ENCODE results near the gene CSHL1.

The CSHL1 gene

DNA sequence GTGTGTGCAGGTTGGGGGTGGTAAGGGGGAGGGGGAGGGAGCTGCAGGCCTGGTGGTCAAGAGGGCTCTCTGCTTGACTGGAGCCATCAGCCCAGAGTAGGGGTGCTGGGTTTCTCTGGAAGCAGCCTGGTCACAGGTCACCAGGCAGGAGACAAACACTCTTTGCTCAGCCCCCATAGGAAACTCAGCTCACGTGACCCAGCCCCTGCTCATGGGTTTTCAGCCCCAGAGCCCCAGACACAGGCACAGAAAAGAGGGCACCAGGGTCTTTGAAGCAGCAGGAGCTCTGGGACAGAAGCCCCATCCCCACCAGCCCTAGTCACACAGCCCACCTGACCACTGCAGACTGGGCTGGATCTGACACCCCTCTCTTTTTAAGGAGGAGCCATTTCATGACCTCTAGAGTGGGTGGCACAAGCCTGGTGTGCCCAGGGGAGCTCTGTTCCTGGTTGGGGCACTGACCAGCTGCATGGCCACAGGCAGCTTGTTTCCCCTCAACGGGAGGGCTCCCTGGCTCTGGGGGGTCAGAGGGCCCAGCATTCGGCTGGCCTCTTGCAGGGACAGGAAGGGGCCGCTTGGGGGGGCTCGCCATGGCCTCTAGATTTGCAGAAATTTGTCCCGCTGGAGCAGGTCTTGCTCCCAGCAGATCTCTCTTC lies 34.9 kb upstream of the CSHL1 start:
- no peak for DNase-seq (ENCODE audit: low spot score)
- Mint-ChIP-seq H3K36me3 (ENCODE audit: low read depth) (no peaks in the 10 kb centered on the region), H3K27me3 (ENCODE audit: low read depth) (no peaks in the 10 kb centered on the region), H3K9me3 (no peaks in the 10 kb centered on the region), H3K4me1 (ENCODE audit: low read depth) (peaks cover 9% of the 10 kb centered on the region), H3K27ac (peak overlapping the region; percentile 36), H3K4me3 (no peak overlapping the region)

- Mint-ChIP-seq H3K4me3 (no peak overlapping the region), H3K9me3 (no peaks in the 10 kb centered on the region), H3K36me3 (ENCODE audit: low read depth) (no peaks in the 10 kb centered on the region), H3K4me1 (ENCODE audit: low read depth) (peaks cover 9% of the 10 kb centered on the region), H3K27me3 (ENCODE audit: low read depth) (no peaks in the 10 kb centered on the region), H3K27ac (no peak overlapping the region)
- no peak for DNase-seq (ENCODE audit: low spot score)
These were observed 33.9 kb upstream of the CSHL1 start for GRCh38 chr17:63944736-63945499.

- Mint-ChIP-seq H3K27me3 (ENCODE audit: low read depth) (no peaks in the 10 kb centered on the region), H3K36me3 (ENCODE audit: low read depth) (no peaks in the 10 kb centered on the region), H3K4me1 (ENCODE audit: low read depth) (peaks cover 14% of the 10 kb centered on the region), H3K9me3 (no peaks in the 10 kb centered on the region), H3K4me3 (no peak overlapping the region), H3K27ac (no peak overlapping the region)
- DNase-seq (ENCODE audit: low spot score): no peak
These were observed 32.7 kb upstream of the CSHL1 start for GRCh38 chr17:63943745-63944144.

DNA sequence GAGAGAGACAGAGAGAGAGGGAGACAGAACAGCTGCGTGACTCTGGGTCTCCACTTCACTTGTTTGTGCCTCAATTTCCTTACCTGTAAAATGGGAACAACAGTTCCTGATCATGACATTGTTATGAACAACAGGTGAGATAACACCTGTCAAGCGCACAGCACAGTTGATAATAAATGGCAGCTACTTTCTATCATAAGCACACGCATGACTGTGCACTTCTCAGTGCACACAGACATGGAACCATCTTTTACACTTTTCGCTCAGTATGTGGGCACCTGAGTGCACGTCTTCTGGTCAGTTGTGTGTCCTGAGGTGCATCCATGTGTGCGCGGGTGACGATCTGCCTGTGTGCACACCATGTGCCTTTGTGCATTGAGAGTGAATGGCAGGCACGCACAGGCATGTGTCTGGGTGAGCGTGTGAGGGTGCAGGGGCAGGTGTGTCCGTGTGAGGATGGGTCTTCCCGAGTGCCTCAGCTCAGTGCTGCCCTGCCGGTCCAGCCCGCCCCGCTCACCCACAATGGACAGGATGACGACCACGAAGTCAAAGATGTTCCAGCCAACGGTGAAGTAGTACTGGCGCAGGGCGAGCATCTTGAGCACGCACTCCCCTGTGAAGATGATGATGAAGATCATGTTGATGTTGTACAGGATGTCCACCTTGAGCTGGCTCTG lies 31.4 kb upstream of the CSHL1 start:
- Mint-ChIP-seq H3K36me3 (ENCODE audit: low read depth) (no peaks in the 10 kb centered on the region), H3K27ac (no peak overlapping the region), H3K4me3 (no peak overlapping the region), H3K9me3 (no peaks in the 10 kb centered on the region), H3K4me1 (ENCODE audit: low read depth) (peaks cover 18% of the 10 kb centered on the region), H3K27me3 (ENCODE audit: low read depth) (no peaks in the 10 kb centered on the region)
- no peak for DNase-seq (ENCODE audit: low spot score)

GRCh38 chr17:63941751-63942150 lies 30.7 kb upstream of the CSHL1 start:
- peaks cover 17% of the 10 kb centered on the region for H3K4me1 Mint-ChIP-seq (ENCODE audit: low read depth)
- H3K36me3 Mint-ChIP-seq (ENCODE audit: low read depth): no peaks in the 10 kb centered on the region

GRCh38 chr17:63941162-63941561 lies 30.1 kb upstream of the CSHL1 start:
- no peak for DNase-seq (ENCODE audit: low spot score)
- peaks cover under 1% of the 10 kb centered on the region for H3K27me3 Mint-ChIP-seq (ENCODE audit: low read depth)

More at GRCh38 chr17:63941751-63942150, 30.7 kb upstream of the CSHL1 start:
- no peaks in the 10 kb centered on the region for H3K27me3 Mint-ChIP-seq (ENCODE audit: low read depth)
- H3K4me3 Mint-ChIP-seq: no peak overlapping the region
- no peaks in the 10 kb centered on the region for H3K9me3 Mint-ChIP-seq
- no peak for DNase-seq (ENCODE audit: low spot score)
- H3K27ac Mint-ChIP-seq: no peak overlapping the region

GRCh38 chr17:63940584-63940983 lies 29.5 kb upstream of the CSHL1 start:
- Mint-ChIP-seq H3K4me1 (ENCODE audit: low read depth) (peaks cover 12% of the 10 kb centered on the region), H3K36me3 (ENCODE audit: low read depth) (no peaks in the 10 kb centered on the region), H3K9me3 (no peaks in the 10 kb centered on the region), H3K4me3 (no peak overlapping the region), H3K27me3 (ENCODE audit: low read depth) (peaks cover 4% of the 10 kb centered on the region), H3K27ac (no peak overlapping the region)
- DNase-seq (ENCODE audit: low spot score): no peak

More at GRCh38 chr17:63941162-63941561, 30.1 kb upstream of the CSHL1 start:
- H3K9me3 Mint-ChIP-seq: no peaks in the 10 kb centered on the region
- H3K27ac Mint-ChIP-seq: no peak overlapping the region
- H3K4me1 Mint-ChIP-seq (ENCODE audit: low read depth): peaks cover 12% of the 10 kb centered on the region
- no peaks in the 10 kb centered on the region for H3K36me3 Mint-ChIP-seq (ENCODE audit: low read depth)
- no peak overlapping the region for H3K4me3 Mint-ChIP-seq

DNA sequence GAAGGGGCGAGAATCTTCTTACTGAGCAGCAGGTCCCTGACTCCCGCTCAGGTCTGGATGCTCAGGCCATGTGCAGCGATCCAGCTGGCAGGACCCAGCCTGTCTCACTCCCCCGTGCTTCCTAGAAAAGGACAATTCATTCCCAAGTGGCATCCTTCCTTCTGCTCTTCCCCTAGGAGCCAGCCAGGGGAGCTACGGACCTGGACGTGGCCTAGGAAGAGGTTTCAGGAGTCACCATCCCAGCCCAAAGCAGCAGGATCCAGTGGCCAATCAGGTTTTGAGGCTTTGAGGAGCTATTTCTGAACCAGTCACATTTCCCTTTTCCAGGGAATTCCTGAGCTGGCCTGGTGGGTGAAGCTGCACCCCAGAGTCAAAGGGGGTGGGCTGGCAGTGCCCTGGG lies 28.8 kb upstream of the CSHL1 start:
- no peak overlapping the region for H3K27ac Mint-ChIP-seq
- H3K36me3 Mint-ChIP-seq (ENCODE audit: low read depth): no peaks in the 10 kb centered on the region
- H3K4me3 Mint-ChIP-seq: no peak overlapping the region
- peaks cover 6% of the 10 kb centered on the region for H3K27me3 Mint-ChIP-seq (ENCODE audit: low read depth)
- DNase-seq (ENCODE audit: low spot score): no peak
- no peaks in the 10 kb centered on the region for H3K9me3 Mint-ChIP-seq
- H3K4me1 Mint-ChIP-seq (ENCODE audit: low read depth): peaks cover 9% of the 10 kb centered on the region

- H3K36me3 Mint-ChIP-seq (ENCODE audit: low read depth): no peaks in the 10 kb centered on the region
- H3K4me3 Mint-ChIP-seq: no peak overlapping the region
- no peak for DNase-seq (ENCODE audit: low spot score)
- no peak overlapping the region for H3K27ac Mint-ChIP-seq
- H3K9me3 Mint-ChIP-seq: no peaks in the 10 kb centered on the region
- peaks cover 9% of the 10 kb centered on the region for H3K4me1 Mint-ChIP-seq (ENCODE audit: low read depth)
- H3K27me3 Mint-ChIP-seq (ENCODE audit: low read depth): peaks cover 6% of the 10 kb centered on the region
These were observed 28.3 kb upstream of the CSHL1 start for GRCh38 chr17:63939401-63939800.

DNA sequence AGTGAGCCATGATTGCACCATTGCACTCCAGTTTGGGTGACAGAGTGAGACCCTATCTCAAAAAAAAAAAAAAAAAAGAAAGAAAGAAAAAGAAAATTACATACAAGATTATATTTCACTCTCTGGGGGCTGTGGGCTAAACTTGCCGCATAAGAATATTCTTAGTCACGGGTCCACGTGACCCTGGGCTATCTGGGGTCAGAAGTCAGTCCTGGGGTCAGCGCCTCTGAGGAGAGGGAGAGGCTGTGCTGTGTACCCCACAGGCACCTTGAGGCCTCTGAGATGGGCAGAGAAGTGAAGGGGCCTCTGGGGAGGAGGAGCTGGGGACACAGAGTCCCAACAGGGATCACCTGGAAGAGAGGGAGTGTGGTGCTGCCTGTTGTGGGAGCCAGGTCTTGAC lies 26.9 kb upstream of the CSHL1 start:
- no peaks in the 10 kb centered on the region for H3K9me3 Mint-ChIP-seq
- no peak overlapping the region for H3K27ac Mint-ChIP-seq
- H3K27me3 Mint-ChIP-seq (ENCODE audit: low read depth): peaks cover 6% of the 10 kb centered on the region
- DNase-seq (ENCODE audit: low spot score): no peak
- no peaks in the 10 kb centered on the region for H3K36me3 Mint-ChIP-seq (ENCODE audit: low read depth)
- no peak overlapping the region for H3K4me3 Mint-ChIP-seq
- peaks cover 9% of the 10 kb centered on the region for H3K4me1 Mint-ChIP-seq (ENCODE audit: low read depth)

- Mint-ChIP-seq H3K9me3 (no peaks in the 10 kb centered on the region), H3K27ac (no peak overlapping the region), H3K36me3 (ENCODE audit: low read depth) (no peaks in the 10 kb centered on the region), H3K27me3 (ENCODE audit: low read depth) (peaks cover 6% of the 10 kb centered on the region), H3K4me1 (ENCODE audit: low read depth) (peaks cover 11% of the 10 kb centered on the region), H3K4me3 (no peak overlapping the region)
- no peak for DNase-seq (ENCODE audit: low spot score)
These were observed 26.3 kb upstream of the CSHL1 start for GRCh38 chr17:63937319-63937718.

DNA sequence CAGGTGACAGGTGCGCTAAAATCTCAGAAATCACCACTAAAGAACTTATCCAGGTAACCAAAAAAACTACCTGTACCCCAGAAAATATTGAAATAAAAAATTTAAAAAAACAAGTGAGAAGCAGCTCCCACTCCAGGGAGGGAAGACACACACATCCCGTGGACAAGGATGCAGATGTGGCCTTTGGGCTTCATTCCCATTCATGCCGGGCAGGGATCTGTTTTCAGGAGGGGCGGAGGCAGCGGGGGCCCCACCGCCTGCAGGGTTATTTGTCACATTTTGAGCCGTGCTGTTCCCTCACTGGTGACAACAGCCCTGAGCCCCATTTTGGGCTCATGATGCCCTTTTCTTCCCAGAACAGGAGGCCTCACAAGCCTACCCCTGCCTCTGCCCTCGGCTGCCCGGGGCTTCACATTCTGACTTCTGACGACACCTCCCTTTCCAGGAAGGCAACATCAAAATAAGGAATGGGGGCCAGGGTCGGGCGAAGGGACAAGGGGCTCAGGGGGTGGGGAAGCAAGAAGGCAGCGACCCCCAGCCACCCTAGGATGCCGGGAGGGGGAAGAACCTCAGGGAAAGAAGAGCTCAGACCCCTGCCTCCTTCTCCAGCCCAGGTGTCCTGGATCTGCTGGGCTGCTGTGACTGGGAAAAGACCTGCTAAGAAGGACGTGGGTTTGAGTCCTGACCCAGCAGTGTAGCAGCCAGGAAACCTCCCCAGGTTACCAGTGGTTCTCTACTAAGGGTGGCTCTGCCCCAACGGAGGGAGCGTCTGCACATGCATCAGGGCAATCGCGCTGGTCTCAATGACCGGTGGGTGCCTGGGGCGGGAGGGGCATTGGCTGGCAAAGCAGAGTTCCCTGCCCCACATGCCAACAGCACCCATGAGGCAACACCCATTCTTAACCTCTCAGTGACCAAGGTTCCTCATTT lies 23.4 kb upstream of the CSHL1 start:
- no peak overlapping the region for H3K27ac Mint-ChIP-seq

GRCh38 chr17:63933598-63933997 lies 22.5 kb upstream of the CSHL1 start:
- Mint-ChIP-seq H3K9me3 (no peaks in the 10 kb centered on the region), H3K27ac (no peak overlapping the region), H3K27me3 (ENCODE audit: low read depth) (peaks cover 6% of the 10 kb centered on the region), H3K4me3 (no peak overlapping the region), H3K4me1 (ENCODE audit: low read depth) (peaks cover 16% of the 10 kb centered on the region), H3K36me3 (ENCODE audit: low read depth) (peaks cover 7% of the 10 kb centered on the region)
- DNase-seq (ENCODE audit: low spot score): no peak

More for the DNA sequence above, 23.4 kb upstream of the CSHL1 start:
- Mint-ChIP-seq H3K36me3 (ENCODE audit: low read depth) (peaks cover 4% of the 10 kb centered on the region), H3K9me3 (no peaks in the 10 kb centered on the region), H3K27me3 (ENCODE audit: low read depth) (peaks cover 6% of the 10 kb centered on the region), H3K4me3 (no peak overlapping the region), H3K4me1 (ENCODE audit: low read depth) (peaks cover 21% of the 10 kb centered on the region)
- DNase-seq (ENCODE audit: low spot score): no peak
